ENCODE data around the gene MPC2. TPM values are rescaled to one million over a fixed set of nuclear protein-coding genes. Genes with fewer than 3 reads are reported as not detected.

Gene MPC2
- total RNA-seq, 2 donors from 2014 or later: 203 to 232 TPM

GRCh38 chr1:167912294-167912693 is 24.6 kb downstream of the MPC2 start:
- Histone ChIP-seq H3K9me3 (no peaks in the 10 kb centered on the region), H3K4me3 (no peak overlapping the region), H3K36me3 (no peaks in the 10 kb centered on the region), H3K9ac (ENCODE audit: low read depth in 2 of 2, low read length in 2 of 2) (no peak overlapping the region), H3K27ac (no peak overlapping the region), H3K4me1 (no peaks in the 10 kb centered on the region), H3K27me3 (peaks cover 5% of the 10 kb centered on the region)
- TF ChIP-seq CTCF (IDR thresholded peaks at IDR 0.05): no peak
- intact Hi-C loops (cut with DNase I): no loop called here
- DNase-seq: no peak

- no peak overlapping the region for H3K9ac ChIP-seq (ENCODE audit: low read depth in 2 of 2, low read length in 2 of 2)
- TF ChIP-seq CTCF (IDR thresholded peaks at IDR 0.05): no peak
- H3K4me3 ChIP-seq: no peak overlapping the region
- DNase-seq: no peak
- H3K9me3 ChIP-seq: no peaks in the 10 kb centered on the region
- intact Hi-C loops (cut with DNase I): no loop called here
- H3K36me3 ChIP-seq: no peaks in the 10 kb centered on the region
- peaks cover 5% of the 10 kb centered on the region for H3K27me3 ChIP-seq
- H3K27ac ChIP-seq: no peak overlapping the region
- H3K4me1 ChIP-seq: no peaks in the 10 kb centered on the region
These were observed 25.5 kb downstream of the MPC2 start for GRCh38 chr1:167911413-167911812.

GRCh38 chr1:167910530-167910929 is 26.3 kb downstream of the MPC2 start:
- no peak for TF ChIP-seq CTCF (IDR thresholded peaks at IDR 0.05)
- no peaks in the 10 kb centered on the region for H3K9me3 ChIP-seq
- no peaks in the 10 kb centered on the region for H3K4me1 ChIP-seq
- H3K27ac ChIP-seq: no peak overlapping the region
- H3K27me3 ChIP-seq: peaks cover 5% of the 10 kb centered on the region
- no peaks in the 10 kb centered on the region for H3K36me3 ChIP-seq
- H3K9ac ChIP-seq (ENCODE audit: low read depth in 2 of 2, low read length in 2 of 2): no peak overlapping the region
- intact Hi-C loops (cut with DNase I): no loop called here
- no peak for DNase-seq
- H3K4me3 ChIP-seq: no peak overlapping the region

GRCh38 chr1:167909691-167910180 is 27.1 kb downstream of the MPC2 start:
- no peak overlapping the region for H3K4me3 ChIP-seq
- H3K36me3 ChIP-seq: no peaks in the 10 kb centered on the region
- no peaks in the 10 kb centered on the region for H3K9me3 ChIP-seq
- H3K4me1 ChIP-seq: no peaks in the 10 kb centered on the region
- H3K27ac ChIP-seq: no peak overlapping the region
- intact Hi-C loops (cut with DNase I): no loop called here
- H3K9ac ChIP-seq (ENCODE audit: low read depth in 2 of 2, low read length in 2 of 2): no peak overlapping the region
- no peak for TF ChIP-seq CTCF (IDR thresholded peaks at IDR 0.05)
- peaks cover 5% of the 10 kb centered on the region for H3K27me3 ChIP-seq
- no peak for DNase-seq

GRCh38 chr1:167905671-167906070 is 31.2 kb downstream of the MPC2 start:
- no peaks in the 10 kb centered on the region for H3K9me3 ChIP-seq
- intact Hi-C loops (cut with DNase I): no loop called here
- peaks cover 5% of the 10 kb centered on the region for H3K27me3 ChIP-seq
- no peak for TF ChIP-seq CTCF (IDR thresholded peaks at IDR 0.05)
- no peak overlapping the region for H3K4me3 ChIP-seq
- H3K4me1 ChIP-seq: no peaks in the 10 kb centered on the region
- H3K27ac ChIP-seq: no peak overlapping the region
- no peaks in the 10 kb centered on the region for H3K36me3 ChIP-seq
- no peak overlapping the region for H3K9ac ChIP-seq (ENCODE audit: low read depth in 2 of 2, low read length in 2 of 2)
- DNase-seq: no peak
